ENCODE measurements around the gene CAPZB. TPM values are rescaled to one million over a fixed set of nuclear protein-coding genes. Genes with fewer than 3 reads are reported as not detected.

The CAPZB gene
- total and polyA plus RNA-seq, 2 donors (not counting 3 experiments of a cell fraction or from before 2014, with no cell fraction given) = 196 to 347 TPM

GRCh38 chr1:19450811-19451515 lies 34.4 kb downstream of the CAPZB start:
- FAIRE-seq (peak; percentile 100), DNase-seq (ENCODE audit: low read depth, low spot score) (peak; percentile 90)
- no peaks in the 10 kb centered on the region for H3K9me3 ChIP-seq (replicated peaks; ENCODE audit: control insufficient read depth, insufficient read depth, low read length)
- no peak overlapping the region for H3K4me3 ChIP-seq (replicated peaks in 1 of 3; ENCODE audit: insufficient read depth in 1 of 3, low read depth in 1 of 3, low read length in 3 of 3)
- no peaks in the 10 kb centered on the region for H3K36me3 ChIP-seq (ENCODE audit: control insufficient read depth in 2 of 2, extremely low read depth in 1 of 2, insufficient read depth in 2 of 2, low read length in 2 of 2)
- intact Hi-C loops (cut with micrococcal nuclease) (no loop called here), dilution Hi-C loops (cut with MboI; ENCODE audit: extremely low pct_ligation_motif_present, low sequenced_read_pairs) (no loop called here)
- H3K9me1 ChIP-seq (replicated peaks; ENCODE audit: control insufficient read depth, extremely low read depth, insufficient read depth, low read length) = no peaks in the 10 kb centered on the region
- H3K4me1 ChIP-seq (ENCODE audit: control insufficient read depth, extremely low read depth, insufficient read depth, low read length) = peaks cover 54% of the 10 kb centered on the region
- peaks cover 12% of the 10 kb centered on the region for H4K20me1 ChIP-seq (replicated peaks; ENCODE audit: control insufficient read depth, extremely low read depth, insufficient read depth, low read length)
- H3K27ac ChIP-seq (ENCODE audit: insufficient read depth, low read depth, low read length) = peak overlapping the region; percentile 44
- no peak overlapping the region for H3K9ac ChIP-seq (replicated peaks; ENCODE audit: extremely low read depth, insufficient read depth, low read length)
- ChIA-PET CTCF (interaction anchor here (1.0 to 1.3 kb wide), 3 partner anchors 38 to 200 kb away, joined by 3 to 4 read pairs (median 3); no protein-coding TSS in a partner anchor), POLR2A (no interaction called here)
- H3K79me2 ChIP-seq (ENCODE audit: control insufficient read depth, insufficient read depth, low read length) = peaks cover 86% of the 10 kb centered on the region
- TF ChIP-seq FOS (IDR thresholded peaks at IDR 0.05; ENCODE audit: borderline replicate concordance, insufficient read depth, low read length) (peak; percentile 88), CTCF (IDR thresholded peaks at IDR 0.05; ENCODE audit: extremely low read depth in 1 of 2, insufficient read depth in 1 of 2, low read depth in 1 of 2, low read length in 2 of 2) (no peak), GATA2 (IDR thresholded peaks at IDR 0.05; ENCODE audit: insufficient read depth, insufficient read length, low read depth, low read length) (no peak), MYC (IDR thresholded peaks at IDR 0.05; ENCODE audit: low read depth, low read length) (no peak), MAX (IDR thresholded peaks at IDR 0.05; ENCODE audit: insufficient read depth, insufficient read length) (no peak), POLR2AphosphoS5 (IDR thresholded peaks at IDR 0.05; ENCODE audit: insufficient read depth, low read depth, low read length) (no peak), POLR2A (IDR thresholded peaks at IDR 0.05; ENCODE audit: low read depth, low read length) (no peak), JUN (IDR thresholded peaks at IDR 0.05; ENCODE audit: borderline replicate concordance, insufficient read depth, insufficient read length, low read depth) (peak; percentile 87), EZH2 (IDR thresholded peaks at IDR 0.05; ENCODE audit: borderline replicate concordance, low read depth, low read length, severe bottlenecking) (no peak)
- BruUV-seq (replicated peaks) = no TSS peak
- no peaks in the 10 kb centered on the region for H3K27me3 ChIP-seq (ENCODE audit: control insufficient read depth in 2 of 2, insufficient read depth in 2 of 2, low read length in 2 of 2)
- H3K4me2 ChIP-seq (ENCODE audit: insufficient read depth, low read length) = no peak overlapping the region
- H2AFZ ChIP-seq (ENCODE audit: low read depth, low read length) = no peak overlapping the region
